ENCODE results near the gene DHDDS.

The DHDDS gene

GRCh38 chr1:26429721-26430120, 2.4 kb upstream of the DHDDS start (continued):
- TF ChIP-seq REST (tag by site-specific recombination; IDR thresholded peaks at IDR 0.05): no peak
- TF ChIP-seq ZNF148 (tag by site-specific recombination; IDR thresholded peaks at IDR 0.05; ENCODE audit: borderline replicate concordance): no peak
- no peak for TF ChIP-seq ZNF670 (tag by site-specific recombination; IDR thresholded peaks at IDR 0.05; ENCODE audit: low read depth)
- no peak for TF ChIP-seq ZFP37 (tag by site-specific recombination; IDR thresholded peaks at IDR 0.05)
- TF ChIP-seq ZNF549 (tag by site-specific recombination; IDR thresholded peaks at IDR 0.05): no peak
- TF ChIP-seq ZNF155 (tag by site-specific recombination; IDR thresholded peaks at IDR 0.05): no peak
- no peak for TF ChIP-seq PATZ1 (tag by site-specific recombination; IDR thresholded peaks at IDR 0.05)
- no peak for TF ChIP-seq OSR2 (tag by site-specific recombination; IDR thresholded peaks at IDR 0.05)
- TF ChIP-seq WT1 (tag by site-specific recombination; IDR thresholded peaks at IDR 0.05): no peak
- TF ChIP-seq ZNF558 (tag by site-specific recombination; IDR thresholded peaks at IDR 0.05): no peak
- TF ChIP-seq ZNF433 (tag by site-specific recombination; IDR thresholded peaks at IDR 0.05; ENCODE audit: low read depth): no peak

- H3K9me3 ChIP-seq (ENCODE audit: control insufficient read depth, insufficient read depth, low read depth, low read length): no peaks in the 10 kb centered on the region
- peaks cover 5% of the 10 kb centered on the region for H3K4me1 ChIP-seq (ENCODE audit: control insufficient read depth, insufficient read depth, low read length)
- H3K36me3 ChIP-seq (ENCODE audit: control insufficient read depth in 2 of 2, insufficient read depth in 1 of 2, low read length in 2 of 2): peaks cover 20 to 32% of the 10 kb centered on the region in 2 experiments; a peak in 2 of 3 replicates
- peak overlapping the region; percentile 64 for H3K4me3 ChIP-seq (ENCODE audit: low read depth, low read length)
- ChIA-PET POLR2A (interaction anchor here (0.7 to 1.9 kb wide), 12 partner anchors 12 to 462 kb away, joined by 3 to 13 read pairs (median 6); partner anchors contain the start of genes HMGN2 and SH3BGRL3), CTCF (interaction anchor here (0.9 to 6.9 kb wide), 4 partner anchors 16 to 147 kb away, joined by 3 to 53 read pairs (median 8); partner anchors contain the start of gene HMGN2)
- TF ChIP-seq SP2 (tag by site-specific recombination; IDR thresholded peaks at IDR 0.05): no peak
- TF ChIP-seq ZNF76 (tag by site-specific recombination; IDR thresholded peaks at IDR 0.05; ENCODE audit: borderline replicate concordance, low read depth): no peak
- no peak for TF ChIP-seq ZNF776 (tag by site-specific recombination; IDR thresholded peaks at IDR 0.05; ENCODE audit: borderline replicate concordance)
- no peak for TF ChIP-seq ZSCAN4 (tag by site-specific recombination; IDR thresholded peaks at IDR 0.05)
- TF ChIP-seq OSR2 (tag by site-specific recombination; IDR thresholded peaks at IDR 0.05): no peak
- TF ChIP-seq ZNF585B (tag by site-specific recombination; IDR thresholded peaks at IDR 0.05): no peak
- no peak for TF ChIP-seq ZNF521 (tag by site-specific recombination; IDR thresholded peaks at IDR 0.05)
- no peak for TF ChIP-seq ZBTB21 (tag by site-specific recombination; IDR thresholded peaks at IDR 0.05)
- 0 out of 2 replicates have a peak overlapping the region, but pooled peaks have one; percentile 1 for H3K27ac ChIP-seq (ENCODE audit: extremely low read depth, low read depth, low read length)
These were observed 672 bp downstream of the DHDDS start for GRCh38 chr1:26432793-26433192.

Data from HEK293 (cell line).